B cell (primary cell): ENCODE data around the gene MED27.

ENCODE experiments used
- EZH2 ChIP-seq: IDR thresholded peaks from 2 replicates; pipeline ENCODE4 v1.6.1; 2012; ENCODE audit warnings: borderline replicate concordance, low read depth, mild to moderate bottlenecking, moderate library complexity, low read length; ENCODE audit not compliant: insufficient read depth, poor library complexity, severe bottlenecking
- TF ChIP-seq, protein P1 (sequence below): fragments of 200-600 bp; IDR thresholded peaks from one replicate; pipeline ENCODE4 v1.8.0; 2022; ENCODE audit warnings: antibody characterized with exemption, mild to moderate bottlenecking

DNA sequence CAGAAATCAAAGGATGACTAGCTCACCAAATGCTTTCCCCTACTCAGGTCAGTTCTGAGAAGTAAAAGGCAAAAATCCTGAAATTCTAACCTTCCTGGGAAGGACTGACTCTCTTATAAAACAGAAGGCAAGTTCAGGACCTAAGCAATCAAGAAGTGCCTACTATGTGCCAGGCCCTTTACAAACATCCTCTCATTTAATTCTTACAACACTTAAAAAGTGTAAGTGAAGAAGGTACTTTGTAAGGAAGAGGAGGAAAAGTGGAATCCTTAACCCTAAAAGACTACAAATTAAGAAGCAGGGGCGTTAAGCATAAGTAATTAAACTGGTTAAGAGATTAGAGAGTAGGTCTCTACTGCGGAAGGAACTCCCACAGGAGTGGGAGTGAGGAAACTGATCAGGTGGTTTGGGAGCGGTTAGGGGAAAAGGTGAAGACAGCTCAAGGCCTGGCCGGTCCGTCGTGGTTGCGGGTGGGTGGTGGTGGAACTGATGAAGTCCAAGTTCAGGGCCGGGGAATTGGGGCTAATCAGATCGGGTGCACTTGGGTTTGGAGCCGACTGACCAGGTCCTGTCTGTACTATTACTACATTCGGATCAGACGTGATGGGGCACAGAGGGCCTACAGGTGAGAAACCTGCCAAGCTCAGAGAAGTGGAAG, 839 bp downstream of the MED27 start:
- no peak for TF ChIP-seq EZH2
- TF ChIP-seq, protein P1, sequence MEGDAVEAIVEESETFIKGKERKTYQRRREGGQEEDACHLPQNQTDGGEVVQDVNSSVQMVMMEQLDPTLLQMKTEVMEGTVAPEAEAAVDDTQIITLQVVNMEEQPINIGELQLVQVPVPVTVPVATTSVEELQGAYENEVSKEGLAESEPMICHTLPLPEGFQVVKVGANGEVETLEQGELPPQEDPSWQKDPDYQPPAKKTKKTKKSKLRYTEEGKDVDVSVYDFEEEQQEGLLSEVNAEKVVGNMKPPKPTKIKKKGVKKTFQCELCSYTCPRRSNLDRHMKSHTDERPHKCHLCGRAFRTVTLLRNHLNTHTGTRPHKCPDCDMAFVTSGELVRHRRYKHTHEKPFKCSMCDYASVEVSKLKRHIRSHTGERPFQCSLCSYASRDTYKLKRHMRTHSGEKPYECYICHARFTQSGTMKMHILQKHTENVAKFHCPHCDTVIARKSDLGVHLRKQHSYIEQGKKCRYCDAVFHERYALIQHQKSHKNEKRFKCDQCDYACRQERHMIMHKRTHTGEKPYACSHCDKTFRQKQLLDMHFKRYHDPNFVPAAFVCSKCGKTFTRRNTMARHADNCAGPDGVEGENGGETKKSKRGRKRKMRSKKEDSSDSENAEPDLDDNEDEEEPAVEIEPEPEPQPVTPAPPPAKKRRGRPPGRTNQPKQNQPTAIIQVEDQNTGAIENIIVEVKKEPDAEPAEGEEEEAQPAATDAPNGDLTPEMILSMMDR, result no peak
